HepG2 (cell line): ENCODE results near the gene PLCG1. TPM values are rescaled to one million over a fixed set of nuclear protein-coding genes. Genes with fewer than 3 reads are reported as not detected.

Source experiments
- CHCHD3 ChIP-seq: sonication (generic); formaldehyde crosslinking; IDR thresholded peaks from 2 replicates; pipeline ENCODE4 v1.8.0; 2022; ENCODE audit warnings: mild to moderate bottlenecking, missing genetic modification reagents, moderate library complexity
- ELF3 ChIP-seq: IDR thresholded peaks from 2 replicates; pipeline ENCODE4 v1.6.1; 2016; ENCODE audit warnings: missing genetic modification reagents, missing compliant biosample characterization
- GTF2F1 ChIP-seq: fragments of 150-350 bp; IDR thresholded peaks from 2 replicates; pipeline ENCODE4 v1.6.1; 2014; ENCODE audit warnings: low read length
- HES4 ChIP-seq: sonication (generic); formaldehyde crosslinking; IDR thresholded peaks from 2 replicates; pipeline ENCODE4 v1.9.0; 2021; ENCODE audit warnings: mild to moderate bottlenecking, missing genetic modification reagents, borderline replicate concordance
- SRSF9 ChIP-seq: fragments of 200-400 bp; formaldehyde crosslinking; IDR thresholded peaks from 2 replicates; pipeline ENCODE4 v1.6.1; 2018; ENCODE audit warnings: borderline replicate concordance, mild to moderate bottlenecking, low read depth, low read length; ENCODE audit not compliant: insufficient read depth, poor library complexity, severe bottlenecking
- ZNF7 ChIP-seq: IDR thresholded peaks from 2 replicates; pipeline ENCODE4 v1.6.1; 2016; ENCODE audit warnings: missing biosample characterization, missing genetic modification reagents
- ZNF773 ChIP-seq: sonication (generic); formaldehyde crosslinking; IDR thresholded peaks from 2 replicates; pipeline ENCODE4 v1.4.0; 2020; ENCODE audit warnings: missing genetic modification reagents, borderline replicate concordance
- ZZZ3 ChIP-seq: sonication (generic); formaldehyde crosslinking; IDR thresholded peaks from 2 replicates; pipeline ENCODE4 v1.4.0; 2020; ENCODE audit warnings: missing genetic modification reagents, mild to moderate bottlenecking, borderline replicate concordance
- polyA plus RNA-seq, 8 experiments: library from polyadenylated mRNA; depleted of rRNA in 3 of 8; stranded (reverse) in 7 of 8; unstranded in 1 of 8; fragments of >200 nt; fragmentation: Illumina TruSeq in 4 of 8; extraction: Trizol in 4 of 8; gene quantifications; 2 replicates each; pipeline versions ENCODE4 v1.2.1 to v1.2.3, GENCODE V29; 2011 to 2016; ENCODE audit warnings: low read depth in 4 of 8, missing spikeins in 1 of 8, mixed read lengths in 1 of 8; ENCODE audit not compliant: insufficient read depth in 1 of 8
- total RNA-seq, 5 experiments: library from RNA; depleted of rRNA; stranded (reverse); fragments of >200 nt; fragmentation: Illumina TruSeq; extraction: Trizol; gene quantifications; 2 replicates each; pipeline ENCODE4 v1.2.3, GENCODE V29; 2016; ENCODE audit warnings: low read depth in 1 of 5
- TF ChIP-seq, protein P1 (sequence below): sonication (generic); formaldehyde crosslinking; IDR thresholded peaks from 2 replicates; pipeline ENCODE4 v1.4.0; 2020; ENCODE audit warnings: mild to moderate bottlenecking, missing genetic modification reagents
- TF ChIP-seq, protein P2 (sequence below): sonication (generic); formaldehyde crosslinking; IDR thresholded peaks from 2 replicates; pipeline ENCODE4 v1.4.0; 2020; ENCODE audit warnings: missing genetic modification reagents
- TF ChIP-seq, protein P3 (sequence below): sonication (generic); formaldehyde crosslinking; IDR thresholded peaks from 2 replicates; pipeline ENCODE4 v1.4.0; 2020; ENCODE audit warnings: mild to moderate bottlenecking, missing genetic modification reagents

PLCG1 gene
- total and polyA plus RNA-seq, 2 of the 13 experiments (the other 11 are each of a cell fraction or from before 2014, with no cell fraction given), result 85.3 to 158 TPM

DNA sequence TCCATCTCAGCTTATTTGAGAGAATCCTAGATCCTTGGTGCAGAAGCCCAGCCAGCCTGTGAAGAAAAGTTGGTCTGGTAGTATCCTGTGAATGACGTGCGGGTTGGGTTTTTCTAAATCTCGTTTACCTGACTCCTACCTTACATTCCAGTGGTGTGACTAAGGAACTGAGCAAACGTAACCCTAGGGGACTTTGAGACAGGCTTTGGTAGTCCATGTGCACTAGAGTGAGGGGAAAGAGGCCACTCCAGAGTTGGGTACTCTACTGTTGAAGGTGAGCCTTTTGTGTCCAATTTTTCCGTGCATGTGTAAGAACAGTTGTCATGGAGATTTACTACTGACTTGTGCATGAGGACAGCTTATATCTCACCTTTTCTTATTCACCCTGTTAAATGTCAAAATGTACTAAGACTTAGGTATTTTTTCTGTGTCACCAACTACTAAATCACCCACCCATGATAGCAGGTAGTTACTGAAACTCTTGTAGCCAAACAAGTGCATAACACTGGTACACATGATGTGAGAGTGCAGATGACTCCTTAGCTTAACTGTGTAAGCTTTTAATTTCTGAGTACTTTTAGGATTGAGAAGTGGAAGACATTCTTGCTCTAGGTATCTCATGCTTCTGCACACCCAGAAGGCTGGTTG is 26.3 kb upstream of the PLCG1 start (continued):
- TF ChIP-seq, protein P1, sequence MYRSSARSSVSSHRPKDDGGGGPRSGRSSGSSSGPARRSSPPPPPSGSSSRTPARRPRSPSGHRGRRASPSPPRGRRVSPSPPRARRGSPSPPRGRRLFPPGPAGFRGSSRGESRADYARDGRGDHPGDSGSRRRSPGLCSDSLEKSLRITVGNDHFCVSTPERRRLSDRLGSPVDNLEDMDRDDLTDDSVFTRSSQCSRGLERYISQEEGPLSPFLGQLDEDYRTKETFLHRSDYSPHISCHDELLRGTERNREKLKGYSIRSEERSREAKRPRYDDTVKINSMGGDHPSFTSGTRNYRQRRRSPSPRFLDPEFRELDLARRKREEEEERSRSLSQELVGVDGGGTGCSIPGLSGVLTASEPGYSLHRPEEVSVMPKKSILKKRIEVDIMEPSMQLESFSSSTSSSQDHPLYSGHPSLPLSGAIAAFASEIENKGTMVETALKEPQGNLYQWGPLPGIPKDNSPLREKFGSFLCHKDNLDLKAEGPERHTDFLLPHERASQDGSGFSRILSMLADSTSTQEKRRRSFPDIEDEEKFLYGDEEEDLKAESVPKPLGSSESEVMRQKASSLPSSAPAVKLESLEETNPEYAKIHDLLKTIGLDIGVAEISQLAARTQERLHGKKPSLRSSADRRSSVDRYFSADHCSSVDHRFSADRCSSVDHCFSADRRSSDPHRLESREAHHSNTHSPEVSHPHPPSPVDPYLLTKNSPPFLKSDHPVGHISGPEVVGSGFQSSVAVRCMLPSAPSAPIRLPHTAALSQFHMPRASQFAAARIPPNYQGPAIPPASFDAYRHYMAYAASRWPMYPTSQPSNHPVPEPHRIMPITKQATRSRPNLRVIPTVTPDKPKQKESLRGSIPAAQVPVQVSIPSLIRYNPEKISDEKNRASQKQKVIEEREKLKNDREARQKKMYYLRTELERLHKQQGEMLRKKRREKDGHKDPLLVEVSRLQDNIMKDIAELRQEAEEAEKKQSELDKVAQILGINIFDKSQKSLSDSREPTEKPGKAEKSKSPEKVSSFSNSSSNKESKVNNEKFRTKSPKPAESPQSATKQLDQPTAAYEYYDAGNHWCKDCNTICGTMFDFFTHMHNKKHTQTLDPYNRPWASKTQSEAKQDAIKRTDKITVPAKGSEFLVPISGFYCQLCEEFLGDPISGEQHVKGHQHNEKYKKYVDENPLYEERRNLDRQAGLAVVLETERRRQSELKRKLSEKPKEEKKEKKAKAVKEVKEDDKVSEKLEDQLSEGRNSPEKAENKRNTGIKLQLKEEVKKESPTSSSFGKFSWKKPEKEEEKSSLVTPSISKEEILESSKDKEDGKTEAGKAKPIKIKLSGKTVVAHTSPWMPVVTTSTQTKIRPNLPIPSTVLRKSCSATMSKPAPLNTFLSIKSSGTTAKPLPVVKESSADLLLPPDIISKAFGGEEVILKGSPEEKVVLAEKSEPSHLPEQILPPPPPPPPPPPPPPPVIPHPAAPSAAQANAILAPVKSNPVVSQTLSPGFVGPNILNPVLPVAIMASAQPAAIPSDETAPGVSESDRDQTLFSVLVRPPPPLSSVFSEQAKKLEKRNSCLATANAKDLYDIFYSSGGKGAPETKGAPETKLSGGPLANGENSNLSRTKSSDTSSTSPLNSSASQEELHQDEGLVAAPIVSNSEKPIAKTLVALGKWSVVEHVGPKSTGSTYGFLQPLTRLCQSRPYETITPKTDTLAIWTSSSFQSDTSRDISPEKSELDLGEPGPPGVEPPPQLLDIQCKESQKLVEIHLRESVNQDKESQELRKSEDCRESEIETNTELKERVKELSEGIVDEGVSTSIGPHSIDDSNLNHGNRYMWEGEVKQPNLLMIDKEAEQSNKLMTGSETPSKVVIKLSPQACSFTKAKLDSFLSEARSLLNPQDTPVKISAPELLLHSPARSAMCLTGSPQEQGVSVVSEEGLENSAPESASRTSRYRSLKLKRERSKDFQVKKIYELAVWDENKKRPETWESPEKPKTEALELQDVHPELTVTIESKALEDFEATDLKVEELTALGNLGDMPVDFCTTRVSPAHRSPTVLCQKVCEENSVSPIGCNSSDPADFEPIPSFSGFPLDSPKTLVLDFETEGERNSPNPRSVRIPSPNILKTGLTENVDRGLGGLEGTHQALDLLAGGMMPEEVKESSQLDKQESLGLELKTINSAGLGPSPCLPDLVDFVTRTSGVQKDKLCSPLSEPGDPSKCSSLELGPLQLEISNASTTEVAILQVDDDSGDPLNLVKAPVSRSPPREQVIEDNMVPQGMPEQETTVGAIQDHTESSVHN (CRISPR knock-in tag), result no peak
- TF ChIP-seq, protein P2, sequence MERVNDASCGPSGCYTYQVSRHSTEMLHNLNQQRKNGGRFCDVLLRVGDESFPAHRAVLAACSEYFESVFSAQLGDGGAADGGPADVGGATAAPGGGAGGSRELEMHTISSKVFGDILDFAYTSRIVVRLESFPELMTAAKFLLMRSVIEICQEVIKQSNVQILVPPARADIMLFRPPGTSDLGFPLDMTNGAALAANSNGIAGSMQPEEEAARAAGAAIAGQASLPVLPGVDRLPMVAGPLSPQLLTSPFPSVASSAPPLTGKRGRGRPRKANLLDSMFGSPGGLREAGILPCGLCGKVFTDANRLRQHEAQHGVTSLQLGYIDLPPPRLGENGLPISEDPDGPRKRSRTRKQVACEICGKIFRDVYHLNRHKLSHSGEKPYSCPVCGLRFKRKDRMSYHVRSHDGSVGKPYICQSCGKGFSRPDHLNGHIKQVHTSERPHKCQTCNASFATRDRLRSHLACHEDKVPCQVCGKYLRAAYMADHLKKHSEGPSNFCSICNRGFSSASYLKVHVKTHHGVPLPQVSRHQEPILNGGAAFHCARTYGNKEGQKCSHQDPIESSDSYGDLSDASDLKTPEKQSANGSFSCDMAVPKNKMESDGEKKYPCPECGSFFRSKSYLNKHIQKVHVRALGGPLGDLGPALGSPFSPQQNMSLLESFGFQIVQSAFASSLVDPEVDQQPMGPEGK (CRISPR knock-in tag), result no peak
- no peak; the same call in 1 of the 2 replicates for TF ChIP-seq ELF3 (CRISPR knock-in tag)
- no peak for TF ChIP-seq CHCHD3 (CRISPR knock-in tag)
- no peak for TF ChIP-seq ZNF773
- TF ChIP-seq ZNF7 (CRISPR knock-in tag), result no peak
- TF ChIP-seq, protein P3, sequence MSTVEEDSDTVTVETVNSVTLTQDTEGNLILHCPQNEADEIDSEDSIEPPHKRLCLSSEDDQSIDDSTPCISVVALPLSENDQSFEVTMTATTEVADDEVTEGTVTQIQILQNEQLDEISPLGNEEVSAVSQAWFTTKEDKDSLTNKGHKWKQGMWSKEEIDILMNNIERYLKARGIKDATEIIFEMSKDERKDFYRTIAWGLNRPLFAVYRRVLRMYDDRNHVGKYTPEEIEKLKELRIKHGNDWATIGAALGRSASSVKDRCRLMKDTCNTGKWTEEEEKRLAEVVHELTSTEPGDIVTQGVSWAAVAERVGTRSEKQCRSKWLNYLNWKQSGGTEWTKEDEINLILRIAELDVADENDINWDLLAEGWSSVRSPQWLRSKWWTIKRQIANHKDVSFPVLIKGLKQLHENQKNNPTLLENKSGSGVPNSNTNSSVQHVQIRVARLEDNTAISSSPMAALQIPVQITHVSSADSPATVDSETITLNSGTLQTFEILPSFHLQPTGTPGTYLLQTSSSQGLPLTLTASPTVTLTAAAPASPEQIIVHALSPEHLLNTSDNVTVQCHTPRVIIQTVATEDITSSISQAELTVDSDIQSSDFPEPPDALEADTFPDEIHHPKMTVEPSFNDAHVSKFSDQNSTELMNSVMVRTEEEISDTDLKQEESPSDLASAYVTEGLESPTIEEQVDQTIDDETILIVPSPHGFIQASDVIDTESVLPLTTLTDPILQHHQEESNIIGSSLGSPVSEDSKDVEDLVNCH, result no peak
- no peak for TF ChIP-seq HES4 (CRISPR knock-in tag)
- no peak for TF ChIP-seq SRSF9
- TF ChIP-seq GTF2F1, result no peak
- TF ChIP-seq ZZZ3 (CRISPR knock-in tag), result no peak
